CD4-positive, alpha-beta T cell treated with Interleukin-12 subunit alpha and Interleukin-12 subunit beta, for 1 hour (primary cell): ENCODE data around the gene KCNJ6.
"Not testable (repeated sequence)": the region's sequence is repeated elsewhere in the genome, so short reads cannot be mapped to it uniquely, and the experiment has no call there.

Experiments
- DNase-seq: peaks from one replicate; pipeline ENCODE4 v3.0.0-alpha.2; 2020

KCNJ6 gene

GRCh38 chr21:37916310-37917051 is at the start of gene KCNJ6:
TSS of gene KCNJ6 (minus strand) at chr21:37916457. CDS start at chr21:37840682, 75,775 bp downstream.
- no peak for DNase-seq

DNA sequence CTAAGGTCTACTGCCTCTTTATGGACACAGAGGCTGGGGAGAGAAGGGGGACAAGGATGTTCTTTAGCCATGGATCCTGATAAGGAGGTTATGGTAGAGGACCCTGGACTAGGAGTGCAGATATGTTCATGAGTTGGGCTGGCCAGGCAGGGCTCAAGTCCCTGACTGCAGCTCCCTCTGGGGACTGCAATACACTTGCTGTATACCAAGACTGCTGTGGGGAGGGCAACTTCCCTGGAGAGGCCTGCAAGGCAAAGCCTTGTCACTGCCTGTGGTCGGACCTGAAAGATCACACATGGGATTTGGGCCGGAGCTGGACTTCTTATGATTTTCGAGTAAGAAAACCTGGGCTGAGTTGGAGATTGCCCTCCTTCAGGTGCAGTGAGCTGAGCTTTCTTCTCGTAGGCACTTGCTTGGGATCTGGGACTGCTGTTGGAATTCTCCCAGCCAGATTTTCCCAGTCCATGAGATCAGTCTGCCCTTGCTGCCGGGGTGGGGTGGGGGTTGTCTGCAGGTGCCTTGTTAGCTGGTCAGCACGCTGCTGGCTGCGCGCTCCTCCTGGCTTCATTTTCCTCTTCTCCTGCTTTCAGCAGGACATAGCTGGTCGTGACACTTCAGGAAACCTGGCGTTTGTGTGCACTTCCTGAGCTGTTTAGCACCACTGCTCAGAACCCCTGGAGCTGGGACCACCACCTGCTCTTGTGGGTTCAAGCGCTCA is 49.0 kb upstream of the KCNJ6 start:
- no peak for DNase-seq

GRCh38 chr21:37958537-37958936 is 42.3 kb upstream of the KCNJ6 start:
- no peak for DNase-seq

- no peak for DNase-seq
Observed at GRCh38 chr21:37956772-37957171, 40.5 kb upstream of the KCNJ6 start.

- DNase-seq = no peak
Observed at GRCh38 chr21:37945036-37945435, 28.8 kb upstream of the KCNJ6 start.

DNA sequence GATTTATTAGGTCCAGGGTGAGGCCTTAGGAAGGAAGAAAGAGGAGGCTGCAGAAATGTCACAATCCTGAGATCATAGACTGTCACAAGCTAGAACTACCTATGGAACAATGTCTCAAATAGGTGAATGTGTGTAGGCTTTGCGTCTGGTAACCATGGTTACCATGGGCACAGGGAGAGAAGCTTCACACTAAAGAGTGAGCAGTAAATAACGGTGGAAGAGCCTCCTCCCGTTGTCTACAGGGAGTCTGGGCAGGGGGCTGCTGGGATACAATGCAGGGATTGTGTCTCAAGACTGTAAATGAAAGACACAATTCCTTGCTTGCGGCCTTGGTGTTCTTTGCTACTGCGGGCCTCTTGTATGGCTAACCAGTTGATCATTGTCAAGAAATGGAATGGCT is 28.2 kb upstream of the KCNJ6 start:
- DNase-seq = no peak

GRCh38 chr21:37940691-37941090 is 24.4 kb upstream of the KCNJ6 start:
- DNase-seq = no peak

DNA sequence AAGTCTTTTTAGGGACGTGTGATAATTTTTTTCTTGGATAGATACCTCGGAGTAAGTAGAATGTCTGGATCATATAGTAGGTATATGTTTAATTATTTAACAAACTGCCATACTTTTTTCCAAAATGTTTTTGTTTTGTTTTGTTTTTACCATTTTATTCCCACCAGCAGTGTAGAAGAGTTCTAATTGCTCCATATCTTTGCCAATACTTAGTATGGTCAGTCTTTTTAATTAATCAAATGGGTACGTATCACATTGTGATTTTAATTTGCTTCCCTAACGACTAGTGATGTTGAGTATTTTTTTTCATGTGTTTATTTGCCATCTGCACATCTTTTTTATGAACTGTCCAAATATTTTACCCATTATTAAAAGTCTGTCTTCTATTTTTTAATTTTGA is 23.6 kb upstream of the KCNJ6 start:
- no peak for DNase-seq

DNA sequence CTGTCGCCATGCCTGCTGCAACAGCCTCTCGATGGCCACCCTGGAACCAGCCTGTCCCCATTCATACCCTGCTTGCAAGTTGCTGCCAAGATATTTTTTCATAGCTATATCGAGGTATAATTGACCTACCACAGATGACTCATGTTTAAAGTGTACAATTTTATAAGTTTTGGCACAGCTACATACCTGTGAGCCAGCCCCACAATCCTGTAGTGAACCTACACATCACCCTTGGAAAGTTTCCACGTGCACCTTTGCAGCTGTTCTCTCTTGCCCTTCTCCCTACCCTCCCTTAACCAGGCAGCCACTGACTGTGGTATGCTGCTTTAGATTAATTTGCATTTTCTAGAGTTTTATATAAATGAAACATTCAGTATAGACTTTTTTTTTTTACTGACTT is 23.0 kb upstream of the KCNJ6 start:
- DNase-seq = no peak

- DNase-seq = no peak
Observed at GRCh38 chr21:37937668-37938067, 21.4 kb upstream of the KCNJ6 start.

GRCh38 chr21:37936010-37936785 is 19.9 kb upstream of the KCNJ6 start:
- no peak for DNase-seq

DNA sequence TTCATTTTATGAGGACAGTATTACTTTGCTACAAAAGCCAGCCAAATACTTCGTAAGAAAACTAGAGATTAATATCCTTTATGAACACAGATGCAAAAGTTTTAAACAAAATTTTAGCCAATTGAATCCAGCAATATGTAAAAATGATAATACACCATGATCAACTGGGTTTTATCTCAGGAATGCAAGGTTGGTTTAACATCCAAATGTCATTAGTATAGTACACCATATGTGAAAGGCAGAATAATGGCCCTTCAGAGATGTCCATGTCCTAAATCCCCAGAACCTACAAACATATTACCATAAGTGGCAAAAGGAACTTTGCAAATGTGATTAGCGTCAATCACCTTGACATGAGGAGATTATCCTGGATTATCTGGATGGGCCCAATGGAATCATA is 16.7 kb upstream of the KCNJ6 start:
- DNase-seq = no peak

- DNase-seq = no peak
Observed at GRCh38 chr21:37927711-37928110, 11.5 kb upstream of the KCNJ6 start.

DNA sequence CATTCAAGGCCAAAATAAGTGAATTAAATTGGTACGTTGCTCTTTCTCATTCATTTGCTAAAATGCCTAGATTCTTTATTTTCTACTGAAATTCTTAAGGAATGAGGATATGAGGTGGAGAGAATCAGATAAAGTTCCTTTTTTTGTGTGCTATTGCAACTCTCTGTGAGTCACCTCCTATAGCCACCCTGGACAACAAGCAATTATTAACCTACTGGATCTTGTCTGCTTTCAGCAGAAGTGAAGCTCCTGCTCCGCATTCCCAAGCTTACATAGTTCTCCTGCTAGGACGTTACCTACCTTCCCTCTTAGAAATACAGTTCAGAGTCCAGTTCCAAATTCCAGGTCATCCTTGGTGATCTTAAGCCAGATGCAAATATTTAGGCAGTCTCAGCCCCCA is 4.8 kb upstream of the KCNJ6 start:
- DNase-seq = no peak

GRCh38 chr21:37920302-37920701 is 4.0 kb upstream of the KCNJ6 start:
- not testable (repeated sequence) for DNase-seq

DNA sequence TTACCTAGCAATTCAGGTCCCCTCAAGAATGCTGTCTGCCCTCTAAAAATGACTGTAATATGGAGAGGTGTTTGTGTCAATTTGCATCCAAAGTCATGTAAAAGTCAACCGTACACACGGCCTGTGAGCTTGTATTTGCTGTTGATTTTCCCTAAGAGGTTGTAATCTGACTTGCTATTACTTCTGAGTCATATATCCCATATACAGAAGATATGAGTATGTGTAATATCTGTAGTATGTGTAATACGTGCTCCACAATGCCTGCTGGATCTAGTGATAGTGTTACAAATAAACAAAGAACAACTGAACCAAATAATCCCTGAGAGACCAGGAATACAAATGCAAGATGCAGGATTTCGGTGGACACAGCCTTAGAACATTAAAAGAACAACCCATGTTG is 1.4 kb upstream of the KCNJ6 start:
- no peak for DNase-seq

- no peak for DNase-seq
Observed at GRCh38 chr21:37915941-37916309, 332 bp downstream of the KCNJ6 start.

DNA sequence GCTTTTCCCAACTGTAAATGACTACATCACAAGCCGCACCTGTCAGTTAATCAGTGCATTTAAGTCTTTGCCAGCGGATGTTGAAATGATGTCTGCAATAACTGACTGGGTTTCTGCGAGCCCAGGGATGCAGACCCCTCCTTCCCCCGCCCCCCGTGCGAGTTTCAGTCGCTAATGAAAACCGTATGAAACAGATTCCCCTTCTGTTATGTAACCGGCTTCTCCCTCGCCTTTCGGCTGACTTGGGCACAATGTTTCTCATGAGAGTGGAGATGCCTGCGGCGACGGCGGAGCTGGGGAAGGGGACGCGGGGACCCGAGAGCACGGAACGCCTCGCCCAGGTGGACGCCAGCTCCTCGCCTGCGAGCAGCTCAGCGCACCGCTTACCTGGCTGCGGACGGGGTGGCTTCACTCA is 753 bp downstream of the KCNJ6 start:
- no peak for DNase-seq

- DNase-seq = no peak
Observed at GRCh38 chr21:37912616-37913015, 3.6 kb downstream of the KCNJ6 start.

DNA sequence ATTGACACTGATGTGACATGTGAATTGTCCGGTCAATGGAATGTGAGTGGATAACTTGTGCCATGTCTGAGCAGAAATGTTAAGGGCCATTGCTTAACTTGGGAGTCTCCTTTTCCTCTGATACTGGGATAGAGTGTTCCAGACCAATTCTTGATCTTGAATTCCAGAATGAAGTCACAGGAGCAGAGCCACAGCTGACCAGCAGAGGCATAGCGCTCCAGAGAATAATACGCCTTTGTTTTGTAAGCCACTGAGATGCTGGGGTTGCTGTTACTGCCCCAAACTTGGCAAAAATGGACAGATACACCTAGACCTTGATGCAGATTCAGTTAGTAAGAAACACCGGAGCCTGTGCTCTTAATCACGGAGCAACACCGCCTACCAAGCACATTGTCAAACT is 6.3 kb downstream of the KCNJ6 start:
- no peak for DNase-seq

GRCh38 chr21:37908691-37909090 is 7.6 kb downstream of the KCNJ6 start:
- DNase-seq = no peak

DNA sequence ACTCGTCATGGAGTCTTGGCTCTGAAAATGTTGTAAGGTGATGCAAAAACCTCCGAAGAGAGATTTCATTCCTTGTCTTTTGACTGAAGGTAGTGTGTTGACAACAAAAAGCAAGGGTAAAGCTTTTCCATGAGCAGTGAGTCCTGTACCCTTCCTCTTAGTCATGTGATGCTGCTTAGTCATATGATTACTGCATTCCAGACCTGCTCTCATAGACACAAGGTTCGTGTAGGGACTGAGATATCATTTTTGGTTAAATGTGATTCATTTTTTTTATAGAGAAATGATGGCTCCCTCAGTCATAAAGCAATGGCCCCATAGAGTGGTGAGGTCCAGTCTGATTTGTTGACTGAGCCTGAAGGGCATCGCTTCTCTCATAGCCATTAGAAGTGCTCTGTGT is 9.2 kb downstream of the KCNJ6 start:
- DNase-seq = no peak

DNA sequence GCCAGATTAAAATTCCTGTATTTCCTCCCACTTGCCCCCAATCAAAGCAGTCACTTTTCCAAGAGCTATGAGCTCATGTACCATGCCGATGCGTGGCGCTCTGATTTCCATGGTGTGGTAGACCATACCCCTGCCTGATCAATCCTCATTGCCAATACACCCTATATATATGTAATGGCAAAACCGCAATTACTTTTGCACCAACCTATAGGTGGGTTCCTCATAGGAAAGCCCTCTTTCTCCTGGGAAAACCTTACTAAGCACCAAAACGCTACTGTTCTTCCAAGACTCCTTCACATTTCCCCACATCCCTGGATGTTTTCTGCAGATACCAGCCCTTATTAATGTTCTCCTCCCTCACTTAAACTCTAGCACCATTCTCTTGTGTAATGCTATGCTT is 11.0 kb downstream of the KCNJ6 start:
- DNase-seq = no peak

GRCh38 chr21:37904856-37905255 is 11.4 kb downstream of the KCNJ6 start:
- no peak for DNase-seq
